ENCODE results near the gene NHP2.

DNA sequence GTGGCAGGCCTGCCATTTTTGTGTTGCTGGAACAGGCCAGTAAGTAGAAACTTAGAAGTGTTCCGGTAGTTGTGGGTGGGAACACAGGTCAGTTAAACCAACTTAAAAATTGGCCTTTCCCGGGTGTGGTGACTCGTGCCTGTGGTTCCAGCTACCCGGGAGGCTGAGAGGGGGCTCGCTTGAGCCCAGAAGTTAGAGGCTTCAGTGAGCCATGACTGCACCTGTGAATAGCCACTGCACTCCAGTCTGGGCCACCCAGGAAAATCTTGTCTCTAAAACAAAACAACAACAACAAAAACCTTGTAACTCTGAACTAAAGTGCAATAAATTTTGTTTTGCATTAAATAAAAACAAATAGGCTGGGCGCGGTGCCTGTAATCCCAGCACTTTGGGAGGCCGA is 1.4 kb upstream of the NHP2 start:
- TF ChIP-seq, protein P1, sequence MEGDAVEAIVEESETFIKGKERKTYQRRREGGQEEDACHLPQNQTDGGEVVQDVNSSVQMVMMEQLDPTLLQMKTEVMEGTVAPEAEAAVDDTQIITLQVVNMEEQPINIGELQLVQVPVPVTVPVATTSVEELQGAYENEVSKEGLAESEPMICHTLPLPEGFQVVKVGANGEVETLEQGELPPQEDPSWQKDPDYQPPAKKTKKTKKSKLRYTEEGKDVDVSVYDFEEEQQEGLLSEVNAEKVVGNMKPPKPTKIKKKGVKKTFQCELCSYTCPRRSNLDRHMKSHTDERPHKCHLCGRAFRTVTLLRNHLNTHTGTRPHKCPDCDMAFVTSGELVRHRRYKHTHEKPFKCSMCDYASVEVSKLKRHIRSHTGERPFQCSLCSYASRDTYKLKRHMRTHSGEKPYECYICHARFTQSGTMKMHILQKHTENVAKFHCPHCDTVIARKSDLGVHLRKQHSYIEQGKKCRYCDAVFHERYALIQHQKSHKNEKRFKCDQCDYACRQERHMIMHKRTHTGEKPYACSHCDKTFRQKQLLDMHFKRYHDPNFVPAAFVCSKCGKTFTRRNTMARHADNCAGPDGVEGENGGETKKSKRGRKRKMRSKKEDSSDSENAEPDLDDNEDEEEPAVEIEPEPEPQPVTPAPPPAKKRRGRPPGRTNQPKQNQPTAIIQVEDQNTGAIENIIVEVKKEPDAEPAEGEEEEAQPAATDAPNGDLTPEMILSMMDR (IDR thresholded peaks at IDR 0.05 in 4 of 5, conservative IDR thresholded peaks at IDR 0.05 in 1 of 5), result no peak
- no peak for TF ChIP-seq POLR2A (IDR thresholded peaks at IDR 0.05)
